Parathyroid adenoma (tissue), 2 donors: ENCODE data around the gene PIM1.

Experiments
- H2AFZ ChIP-seq: fragments of 300-600 bp; sonication (generic); one replicate; pipeline ENCODE4 v1.7.0; 2017; ENCODE audit warnings: antibody characterized with exemption, mild to moderate bottlenecking
- H3K27ac ChIP-seq: fragments of 300-600 bp; sonication (generic); one replicate; pipeline ENCODE4 v1.7.0; 2017
- H3K27me3 ChIP-seq: fragments of 300-600 bp; sonication (generic); one replicate; pipeline ENCODE4 v1.7.0; 2017; ENCODE audit warnings: low read length; ENCODE audit not compliant: control insufficient read depth, insufficient read depth
- H3K36me3 ChIP-seq: fragments of 300-600 bp; sonication (generic); one replicate; pipeline ENCODE4 v1.7.0; 2017; ENCODE audit warnings: low read length; ENCODE audit not compliant: control insufficient read depth, insufficient read depth
- H3K4me1 ChIP-seq: fragments of 300-600 bp; sonication (generic); one replicate; pipeline ENCODE4 v1.7.0; 2017; ENCODE audit warnings: control low read depth
- H3K4me2 ChIP-seq: fragments of 300-600 bp; sonication (generic); one replicate; pipeline ENCODE4 v1.7.0; 2017; ENCODE audit warnings: low read length
- H3K4me3 ChIP-seq: fragments of 300-600 bp; sonication (generic); one replicate; pipeline ENCODE4 v1.7.0; 2017; ENCODE audit warnings: low read depth, low read length
- H3K79me2 ChIP-seq: fragments of 300-600 bp; sonication (generic); one replicate; pipeline ENCODE4 v1.7.0; 2017; ENCODE audit warnings: control low read depth
- H3K9ac ChIP-seq: fragments of 300-600 bp; sonication (generic); one replicate; pipeline ENCODE4 v1.7.0; 2017; ENCODE audit warnings: mild to moderate bottlenecking
- H3K9me3 ChIP-seq: fragments of 300-600 bp; sonication (generic); one replicate; pipeline ENCODE4 v1.7.0; 2017; ENCODE audit warnings: low read length; ENCODE audit not compliant: control insufficient read depth
- CTCF ChIP-seq: fragments of 300-600 bp; sonication (generic); IDR thresholded peaks from one replicate; pipeline ENCODE4 v1.7.0; 2017; ENCODE audit warnings: antibody characterized with exemption, mild to moderate bottlenecking
- donor health status: primary hyperparathyroidism.

PIM1 gene

GRCh38 chr6:37142050-37142614, 27.8 kb upstream of the PIM1 start:
- no peaks in the 10 kb centered on the region for H3K79me2 ChIP-seq
- no peak for TF ChIP-seq CTCF
- H3K36me3 ChIP-seq: no peaks in the 10 kb centered on the region
- H3K4me2 ChIP-seq: no peak overlapping the region
- H3K9me3 ChIP-seq: no peaks in the 10 kb centered on the region
- H2AFZ ChIP-seq: peak overlapping the region; percentile 68
- peak overlapping the region; percentile 29 for H3K27ac ChIP-seq
- no peak overlapping the region for H3K9ac ChIP-seq
- no peaks in the 10 kb centered on the region for H3K27me3 ChIP-seq
- peaks cover 7% of the 10 kb centered on the region for H3K4me1 ChIP-seq
- H3K4me3 ChIP-seq: no peak overlapping the region

DNA sequence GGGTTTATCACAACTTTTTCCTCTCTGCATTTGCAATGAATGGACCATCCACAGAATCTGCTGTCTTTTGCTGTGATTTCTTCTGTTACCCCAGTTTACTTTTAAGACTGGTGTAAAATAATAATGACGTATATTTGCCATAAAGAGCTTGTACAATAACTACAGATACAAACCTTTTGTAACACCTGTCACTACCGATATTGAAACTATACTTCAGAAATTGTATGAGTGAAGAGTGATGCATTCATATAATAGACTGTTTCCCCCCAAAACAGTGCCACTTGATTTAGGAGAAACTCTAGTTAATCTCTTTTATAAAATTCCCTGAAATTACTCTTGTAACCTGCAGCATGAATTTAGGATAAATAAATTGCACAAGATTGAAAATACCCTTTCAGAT, 26.4 kb upstream of the PIM1 start:
- TF ChIP-seq CTCF: no peak
- Histone ChIP-seq H3K4me1 (peaks cover 7% of the 10 kb centered on the region), H3K9ac (no peak overlapping the region)

GRCh38 chr6:37145443-37145842, 24.5 kb upstream of the PIM1 start:
- Histone ChIP-seq H3K27ac (no peak overlapping the region), H3K4me3 (no peak overlapping the region)
- TF ChIP-seq CTCF: no peak

More for the DNA sequence above, 26.4 kb upstream of the PIM1 start:
- H3K9me3 ChIP-seq: no peaks in the 10 kb centered on the region
- H2AFZ ChIP-seq: no peak overlapping the region
- H3K79me2 ChIP-seq: no peaks in the 10 kb centered on the region
- H3K4me3 ChIP-seq: no peak overlapping the region
- no peak overlapping the region for H3K27ac ChIP-seq
- no peaks in the 10 kb centered on the region for H3K27me3 ChIP-seq
- H3K4me2 ChIP-seq: no peak overlapping the region
- H3K36me3 ChIP-seq: no peaks in the 10 kb centered on the region

DNA sequence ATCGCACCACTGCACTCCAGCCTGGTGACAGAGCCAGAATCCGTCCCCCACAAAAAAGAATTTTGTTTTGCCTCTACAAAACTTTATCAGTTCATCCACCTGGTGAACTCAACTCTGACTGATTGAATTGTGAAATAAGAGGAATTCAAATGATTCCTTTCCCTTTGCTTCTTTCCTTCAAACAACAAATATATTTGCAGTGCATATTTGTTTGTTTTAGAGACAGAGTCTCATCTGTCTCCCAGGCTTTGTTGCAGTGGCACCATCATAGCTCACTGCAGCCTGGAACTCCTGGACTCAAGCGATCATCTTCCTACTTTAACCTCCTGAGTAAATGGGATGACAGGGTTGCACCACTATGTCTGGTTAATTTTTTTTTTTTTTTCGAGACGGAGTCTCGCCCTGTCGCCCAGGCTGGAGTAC, 23.2 kb upstream of the PIM1 start:
- H3K79me2 ChIP-seq: no peaks in the 10 kb centered on the region
- H3K9ac ChIP-seq: no peak overlapping the region
- no peaks in the 10 kb centered on the region for H3K27me3 ChIP-seq
- H2AFZ ChIP-seq: no peak overlapping the region
- no peaks in the 10 kb centered on the region for H3K9me3 ChIP-seq
- peaks cover 3% of the 10 kb centered on the region for H3K4me1 ChIP-seq
- H3K27ac ChIP-seq: no peak overlapping the region
- no peak for TF ChIP-seq CTCF
- no peaks in the 10 kb centered on the region for H3K36me3 ChIP-seq
- H3K4me3 ChIP-seq: no peak overlapping the region
- H3K4me2 ChIP-seq: no peak overlapping the region

More at GRCh38 chr6:37145443-37145842, 24.5 kb upstream of the PIM1 start:
- Histone ChIP-seq H3K4me1 (peaks cover 7% of the 10 kb centered on the region), H3K4me2 (no peak overlapping the region), H3K36me3 (no peaks in the 10 kb centered on the region), H3K79me2 (no peaks in the 10 kb centered on the region), H3K27me3 (no peaks in the 10 kb centered on the region), H3K9me3 (no peaks in the 10 kb centered on the region), H2AFZ (no peak overlapping the region), H3K9ac (no peak overlapping the region)

- H3K9me3 ChIP-seq: no peaks in the 10 kb centered on the region
- H3K27me3 ChIP-seq: no peaks in the 10 kb centered on the region
- no peak overlapping the region for H2AFZ ChIP-seq
- H3K79me2 ChIP-seq: no peaks in the 10 kb centered on the region
- H3K4me1 ChIP-seq: no peaks in the 10 kb centered on the region
- no peak for TF ChIP-seq CTCF
- no peak overlapping the region for H3K9ac ChIP-seq
- H3K27ac ChIP-seq: no peak overlapping the region
- no peak overlapping the region for H3K4me2 ChIP-seq
- no peaks in the 10 kb centered on the region for H3K36me3 ChIP-seq
- H3K4me3 ChIP-seq: no peak overlapping the region
These were observed 20.2 kb upstream of the PIM1 start for GRCh38 chr6:37149745-37150144.
